GM12878 (cell line): ENCODE measurements around the gene AKAP13. TPM values are rescaled to one million over a fixed set of nuclear protein-coding genes. Genes with fewer than 3 reads are reported as not detected.

Experiments
- BCL11A ChIP-seq: IDR thresholded peaks from 2 replicates; pipeline ENCODE4 v1.6.1; 2011; ENCODE audit warnings: low read depth, low read length
- CBX5 ChIP-seq: sonication (generic); IDR thresholded peaks from 2 replicates; pipeline ENCODE4 v1.6.1; 2016; ENCODE audit warnings: low read depth, moderate library complexity, mild to moderate bottlenecking, inconsistent platforms
- CEBPB ChIP-seq, 2 experiments: fragments of 150-350 bp in 1 of 2; IDR thresholded peaks; 2 replicates each; pipeline ENCODE4 v1.6.1; 2012 to 2014; ENCODE audit warnings: low read depth in 2 of 2, low read length in 2 of 2, borderline replicate concordance in 1 of 2, inconsistent platforms in 1 of 2
- CHD1 ChIP-seq: IDR thresholded peaks from 2 replicates; pipeline ENCODE4 v1.6.1; 2012; ENCODE audit warnings: low read depth, low read length, improper control_type of control experiment
- CHD2 ChIP-seq: IDR thresholded peaks from 2 replicates; pipeline ENCODE4 v1.6.1; 2011; ENCODE audit warnings: low read depth, low read length, improper control_type of control experiment, borderline replicate concordance
- EP300 ChIP-seq, 2 experiments: fragments of 150-350 bp in 1 of 2; IDR thresholded peaks; 2 replicates each; pipeline ENCODE4 v1.6.1; 2011 to 2012; ENCODE audit warnings: low read depth in 2 of 2, low read length in 2 of 2, borderline replicate concordance in 1 of 2, improper control_type of control experiment in 1 of 2, inconsistent platforms in 1 of 2; ENCODE audit not compliant: control insufficient read depth in 1 of 2
- FOXM1 ChIP-seq: IDR thresholded peaks from 2 replicates; pipeline ENCODE4 v1.6.1; 2012; ENCODE audit warnings: low read depth, mild to moderate bottlenecking, inconsistent platforms, low read length, moderate library complexity
- HDAC6 ChIP-seq: fragments of 200-600 bp; sonication (generic); IDR thresholded peaks from one replicate; pipeline ENCODE4 v1.8.0; 2017; ENCODE audit warnings: antibody characterized with exemption; ENCODE audit not compliant: unreplicated experiment
- IKZF1 ChIP-seq: fragments of 450-650 bp; conservative IDR thresholded peaks from 2 replicates; pipeline ENCODE4 v1.6.1; 2017; ENCODE audit warnings: antibody characterized with exemption, mild to moderate bottlenecking
- JUNB ChIP-seq: IDR thresholded peaks from 2 replicates; pipeline ENCODE4 v1.6.1; 2016; ENCODE audit warnings: antibody characterized with exemption, mild to moderate bottlenecking
- MEF2A ChIP-seq: IDR thresholded peaks from 2 replicates; pipeline ENCODE4 v1.6.1; 2011; ENCODE audit warnings: low read depth, mild to moderate bottlenecking, low read length, moderate library complexity; ENCODE audit not compliant: insufficient read depth
- MTA3 ChIP-seq: IDR thresholded peaks from 2 replicates; pipeline ENCODE4 v1.6.1; 2012; ENCODE audit warnings: low read length, inconsistent platforms, borderline replicate concordance
- MYB ChIP-seq: fragments of 150-350 bp; IDR thresholded peaks from 2 replicates; pipeline ENCODE4 v1.6.1; 2014; ENCODE audit warnings: mild to moderate bottlenecking, low read depth, low read length, borderline replicate concordance
- NBN ChIP-seq: fragments of 450-650 bp; IDR thresholded peaks from 2 replicates; pipeline ENCODE4 v1.6.1; 2016
- NR2F1 ChIP-seq: fragments of 450-650 bp; conservative IDR thresholded peaks from 2 replicates; pipeline ENCODE4 v1.6.1; 2017; ENCODE audit warnings: mild to moderate bottlenecking
- POLR2A ChIP-seq: IDR thresholded peaks from 2 replicates; pipeline ENCODE4 v1.6.1; 2011; ENCODE audit warnings: low read depth, mild to moderate bottlenecking, low read length
- RELA ChIP-seq: fragments of 450-650 bp; IDR thresholded peaks from 2 replicates; pipeline ENCODE4 v1.8.0; 2014; ENCODE audit warnings: borderline replicate concordance; ENCODE audit not compliant: partially characterized antibody
- RUNX3 ChIP-seq: IDR thresholded peaks from 2 replicates; pipeline ENCODE4 v1.6.1; 2012; ENCODE audit warnings: low read length, inconsistent platforms
- SMC3 ChIP-seq: IDR thresholded peaks from 2 replicates; pipeline ENCODE4 v1.6.1; 2011; ENCODE audit warnings: low read length, improper control_type of control experiment, borderline replicate concordance
- SP1 ChIP-seq: IDR thresholded peaks from one replicate; pipeline ENCODE4 v1.6.1; 2011; ENCODE audit warnings: low read depth, low read length
- YY1 ChIP-seq: IDR thresholded peaks from 2 replicates; pipeline ENCODE4 v1.6.1; 2011; ENCODE audit warnings: low read depth, mild to moderate bottlenecking, low read length
- ZNF217 ChIP-seq: fragments of 450-650 bp; IDR thresholded peaks from 2 replicates; pipeline ENCODE4 v1.6.1; 2017; ENCODE audit warnings: antibody characterized with exemption, mild to moderate bottlenecking
- polyA plus RNA-seq, 11 experiments: library from polyadenylated mRNA; depleted of rRNA in 4 of 11; unstranded in 6 of 11; stranded (reverse) in 5 of 11; fragments of >200 nt; fragmentation: Nextera tagmentation in 4 of 11; fragmentation: Illumina TruSeq in 1 of 11; extraction: Ambion mirVana in 4 of 11; extraction: Trizol in 1 of 11; gene quantifications; 1 replicate in 1 of 11; 2 replicates in 10 of 11; pipeline versions ENCODE4 v1.2.1 to v1.2.3, GENCODE V29; 2011 to 2016; ENCODE audit warnings: inconsistent platforms in 2 of 11, missing spikeins in 2 of 11, low read depth in 1 of 11
- total RNA-seq, 4 experiments: library from RNA; depleted of rRNA in 3 of 4; stranded (reverse); fragments of >200 nt in 3 of 4; fragmentation: Illumina TruSeq in 1 of 4; extraction: Trizol in 1 of 4; gene quantifications; 2 replicates each; pipeline versions ENCODE4 v1.2.1 to v1.2.3, GENCODE V29; 2013 to 2021
- TF ChIP-seq, protein P1 (sequence below): fragments of 150-350 bp; IDR thresholded peaks from 2 replicates; pipeline ENCODE4 v1.6.1; 2014; ENCODE audit warnings: mild to moderate bottlenecking, low read depth, low read length
- TF ChIP-seq, protein P2 (sequence below): fragments of 450-650 bp; IDR thresholded peaks from 2 replicates; pipeline ENCODE4 v1.6.1; 2016; ENCODE audit warnings: mild to moderate bottlenecking
- TF ChIP-seq, protein P3 (sequence below): IDR thresholded peaks from 2 replicates; pipeline ENCODE4 v1.6.1; 2011; ENCODE audit warnings: low read depth, mild to moderate bottlenecking, low read length, moderate library complexity, borderline replicate concordance; ENCODE audit errors: extremely low read depth
- TF ChIP-seq, protein P4 (sequence below): fragments of 450-650 bp; IDR thresholded peaks from 2 replicates; pipeline ENCODE4 v1.6.1; 2017; ENCODE audit warnings: mild to moderate bottlenecking, moderate library complexity

The AKAP13 gene
- total and polyA plus RNA-seq, 10 of the 15 experiments (the other 5 are each of a cell fraction or from before 2014, with no cell fraction given): 14.4 to 74.9 (median 55.1) TPM

DNA sequence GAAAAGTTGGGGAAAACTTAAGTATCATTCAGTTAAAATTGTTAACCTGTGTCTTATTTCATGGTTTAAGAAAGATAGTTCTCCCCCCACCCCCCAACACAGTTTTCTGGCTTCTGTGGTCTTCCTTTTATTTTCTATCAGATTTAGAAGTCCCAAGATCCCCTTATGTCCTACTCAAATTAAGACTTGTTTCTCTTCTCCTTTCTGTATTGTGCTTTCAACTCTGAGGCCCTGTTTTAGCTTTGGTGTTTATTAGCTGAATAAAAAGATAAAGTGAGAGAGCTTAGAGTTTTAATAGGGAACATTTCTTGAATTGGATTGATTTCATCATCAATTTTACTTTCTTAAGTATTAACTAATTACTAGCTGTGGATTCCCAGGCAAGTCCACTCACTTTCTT lies 62.6 kb downstream of the AKAP13 start (continued):
- TF ChIP-seq, protein P1, sequence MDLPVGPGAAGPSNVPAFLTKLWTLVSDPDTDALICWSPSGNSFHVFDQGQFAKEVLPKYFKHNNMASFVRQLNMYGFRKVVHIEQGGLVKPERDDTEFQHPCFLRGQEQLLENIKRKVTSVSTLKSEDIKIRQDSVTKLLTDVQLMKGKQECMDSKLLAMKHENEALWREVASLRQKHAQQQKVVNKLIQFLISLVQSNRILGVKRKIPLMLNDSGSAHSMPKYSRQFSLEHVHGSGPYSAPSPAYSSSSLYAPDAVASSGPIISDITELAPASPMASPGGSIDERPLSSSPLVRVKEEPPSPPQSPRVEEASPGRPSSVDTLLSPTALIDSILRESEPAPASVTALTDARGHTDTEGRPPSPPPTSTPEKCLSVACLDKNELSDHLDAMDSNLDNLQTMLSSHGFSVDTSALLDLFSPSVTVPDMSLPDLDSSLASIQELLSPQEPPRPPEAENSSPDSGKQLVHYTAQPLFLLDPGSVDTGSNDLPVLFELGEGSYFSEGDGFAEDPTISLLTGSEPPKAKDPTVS: no peak
- TF ChIP-seq MTA3 (no peak), JUNB (no peak), CBX5 (no peak), ZNF217 (no peak), CHD1 (no peak), HDAC6 (no peak), CEBPB (IDR thresholded peaks at IDR 0.05; ENCODE audit: borderline replicate concordance in 1 of 2, low read depth in 2 of 2, low read length in 2 of 2) (no peak), YY1 (no peak), CHD2 (peak; percentile 30; the same call in 1 of the 2 replicates), RUNX3 (peak; percentile 84), POLR2A (no peak), BCL11A (no peak), SP1 (no peak), SMC3 (0 out of 2 replicates have a peak, but pooled peaks have one; percentile 5), MYB (no peak), MEF2A (peak; percentile 54; the same call in 1 of the 2 replicates), RELA (no peak), FOXM1 (0 out of 2 replicates have a peak, but pooled peaks have one; percentile 7), IKZF1 (0 out of 2 replicates have a peak, but pooled peaks have one; percentile 9), EP300 (IDR thresholded peaks at IDR 0.05; ENCODE audit: borderline replicate concordance in 1 of 2, control insufficient read depth in 1 of 2, low read depth in 2 of 2, low read length in 2 of 2) (peak; percentile 38 to 54; a peak in 1 of 4 replicates), NBN (no peak), NR2F1 (no peak)
- TF ChIP-seq, protein P2, sequence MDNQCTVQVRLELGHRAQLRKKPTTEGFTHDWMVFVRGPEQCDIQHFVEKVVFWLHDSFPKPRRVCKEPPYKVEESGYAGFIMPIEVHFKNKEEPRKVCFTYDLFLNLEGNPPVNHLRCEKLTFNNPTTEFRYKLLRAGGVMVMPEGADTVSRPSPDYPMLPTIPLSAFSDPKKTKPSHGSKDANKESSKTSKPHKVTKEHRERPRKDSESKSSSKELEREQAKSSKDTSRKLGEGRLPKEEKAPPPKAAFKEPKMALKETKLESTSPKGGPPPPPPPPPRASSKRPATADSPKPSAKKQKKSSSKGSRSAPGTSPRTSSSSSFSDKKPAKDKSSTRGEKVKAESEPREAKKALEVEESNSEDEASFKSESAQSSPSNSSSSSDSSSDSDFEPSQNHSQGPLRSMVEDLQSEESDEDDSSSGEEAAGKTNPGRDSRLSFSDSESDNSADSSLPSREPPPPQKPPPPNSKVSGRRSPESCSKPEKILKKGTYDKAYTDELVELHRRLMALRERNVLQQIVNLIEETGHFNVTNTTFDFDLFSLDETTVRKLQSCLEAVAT: no peak
- TF ChIP-seq, protein P3, sequence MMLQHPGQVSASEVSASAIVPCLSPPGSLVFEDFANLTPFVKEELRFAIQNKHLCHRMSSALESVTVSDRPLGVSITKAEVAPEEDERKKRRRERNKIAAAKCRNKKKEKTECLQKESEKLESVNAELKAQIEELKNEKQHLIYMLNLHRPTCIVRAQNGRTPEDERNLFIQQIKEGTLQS: no peak
- TF ChIP-seq, protein P4, sequence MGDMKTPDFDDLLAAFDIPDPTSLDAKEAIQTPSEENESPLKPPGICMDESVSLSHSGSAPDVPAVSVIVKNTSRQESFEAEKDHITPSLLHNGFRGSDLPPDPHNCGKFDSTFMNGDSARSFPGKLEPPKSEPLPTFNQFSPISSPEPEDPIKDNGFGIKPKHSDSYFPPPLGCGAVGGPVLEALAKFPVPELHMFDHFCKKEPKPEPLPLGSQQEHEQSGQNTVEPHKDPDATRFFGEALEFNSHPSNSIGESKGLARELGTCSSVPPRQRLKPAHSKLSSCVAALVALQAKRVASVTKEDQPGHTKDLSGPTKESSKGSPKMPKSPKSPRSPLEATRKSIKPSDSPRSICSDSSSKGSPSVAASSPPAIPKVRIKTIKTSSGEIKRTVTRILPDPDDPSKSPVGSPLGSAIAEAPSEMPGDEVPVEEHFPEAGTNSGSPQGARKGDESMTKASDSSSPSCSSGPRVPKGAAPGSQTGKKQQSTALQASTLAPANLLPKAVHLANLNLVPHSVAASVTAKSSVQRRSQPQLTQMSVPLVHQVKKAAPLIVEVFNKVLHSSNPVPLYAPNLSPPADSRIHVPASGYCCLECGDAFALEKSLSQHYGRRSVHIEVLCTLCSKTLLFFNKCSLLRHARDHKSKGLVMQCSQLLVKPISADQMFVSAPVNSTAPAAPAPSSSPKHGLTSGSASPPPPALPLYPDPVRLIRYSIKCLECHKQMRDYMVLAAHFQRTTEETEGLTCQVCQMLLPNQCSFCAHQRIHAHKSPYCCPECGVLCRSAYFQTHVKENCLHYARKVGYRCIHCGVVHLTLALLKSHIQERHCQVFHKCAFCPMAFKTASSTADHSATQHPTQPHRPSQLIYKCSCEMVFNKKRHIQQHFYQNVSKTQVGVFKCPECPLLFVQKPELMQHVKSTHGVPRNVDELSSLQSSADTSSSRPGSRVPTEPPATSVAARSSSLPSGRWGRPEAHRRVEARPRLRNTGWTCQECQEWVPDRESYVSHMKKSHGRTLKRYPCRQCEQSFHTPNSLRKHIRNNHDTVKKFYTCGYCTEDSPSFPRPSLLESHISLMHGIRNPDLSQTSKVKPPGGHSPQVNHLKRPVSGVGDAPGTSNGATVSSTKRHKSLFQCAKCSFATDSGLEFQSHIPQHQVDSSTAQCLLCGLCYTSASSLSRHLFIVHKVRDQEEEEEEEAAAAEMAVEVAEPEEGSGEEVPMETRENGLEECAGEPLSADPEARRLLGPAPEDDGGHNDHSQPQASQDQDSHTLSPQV: no peak
